ENCODE data around the gene LRMDA. TPM values are rescaled to one million over a fixed set of nuclear protein-coding genes. Genes with fewer than 3 reads are reported as not detected.

Gene LRMDA
- total and polyA plus RNA-seq, 2 of the 8 experiments (the other 6 are each of a cell fraction or from before 2014, with no cell fraction given) = 0.86 to 2.8 TPM

GRCh38 chr10:76035206-76036110 is 604.0 kb downstream of the LRMDA start (continued):
- TF ChIP-seq CHD1 (IDR thresholded peaks at IDR 0.05; ENCODE audit: low read depth, low read length) = no peak
- TF ChIP-seq EGR1 (IDR thresholded peaks at IDR 0.05; ENCODE audit: borderline replicate concordance, low read depth, low read length) = no peak
- TF ChIP-seq CHD2 (IDR thresholded peaks at IDR 0.05; ENCODE audit: low read length) = no peak
- TF ChIP-seq SAP30 (IDR thresholded peaks at IDR 0.05; ENCODE audit: insufficient read depth, insufficient replicate concordance, low read length) = no peak
- no peak for TF ChIP-seq TAF1 (IDR thresholded peaks at IDR 0.05; ENCODE audit: low read depth, low read length)
- no peak for TF ChIP-seq TEAD4 (IDR thresholded peaks at IDR 0.05; ENCODE audit: low read depth, low read length)
- no peak for TF ChIP-seq JUN (IDR thresholded peaks at IDR 0.05; ENCODE audit: low read depth, low read length)
- TF ChIP-seq MAX (IDR thresholded peaks at IDR 0.05) = no peak
- no peak for TF ChIP-seq SIRT6 (IDR thresholded peaks at IDR 0.05; ENCODE audit: low read length)
